Nucleus accumbens (tissue), 56 donors: ENCODE results near the gene TMEM87A.
"Not testable (repeated sequence)": the region's sequence is repeated elsewhere in the genome, so short reads cannot be mapped to it uniquely, and the experiment has no call there.

Experiments used
- DNase-seq, 56 donors: peaks; one replicate each; lab custom pipeline; 2025; lab: John Stamatoyannopoulos, UW

TMEM87A gene

GRCh38 chr15:42273900-42274701 is 868 bp upstream of the TMEM87A start:
- DNase-seq = peak in 42 of 56 donors; percentile 26 to 83 (median 57)

GRCh38 chr15:42270996-42271395 is 2.2 kb downstream of the TMEM87A start:
- no peak for DNase-seq

- no peak for DNase-seq
These were observed 2.7 kb downstream of the TMEM87A start for GRCh38 chr15:42270551-42270950.

GRCh38 chr15:42267286-42267685 is 5.9 kb downstream of the TMEM87A start:
- no peak for DNase-seq

GRCh38 chr15:42264795-42265194 is 8.4 kb downstream of the TMEM87A start:
- DNase-seq = no peak

- DNase-seq = no peak
These were observed 19.9 kb downstream of the TMEM87A start for GRCh38 chr15:42253300-42253699.

GRCh38 chr15:42240823-42241222 is 32.4 kb downstream of the TMEM87A start:
- DNase-seq = no peak

GRCh38 chr15:42239528-42240182 is 33.6 kb downstream of the TMEM87A start:
- DNase-seq = no peak

GRCh38 chr15:42233107-42233506 is 40.1 kb downstream of the TMEM87A start:
- DNase-seq = no peak

- no peak for DNase-seq
These were observed 40.6 kb downstream of the TMEM87A start for GRCh38 chr15:42232606-42233005.

- no peak for DNase-seq
These were observed 42.1 kb downstream of the TMEM87A start for GRCh38 chr15:42231088-42231487.

- DNase-seq = not testable (repeated sequence)
These were observed 44.3 kb downstream of the TMEM87A start for GRCh38 chr15:42228981-42229380.

GRCh38 chr15:42228036-42228435 is 45.2 kb downstream of the TMEM87A start:
- no peak for DNase-seq

- DNase-seq = peak in 40 of 56 donors; percentile 0 to 58 (median 14)
These were observed 46.6 kb downstream of the TMEM87A start for GRCh38 chr15:42226648-42227047.

GRCh38 chr15:42220216-42220615 is 53.0 kb downstream of the TMEM87A start:
- DNase-seq = no peak

GRCh38 chr15:42218953-42219592 is 54.2 kb downstream of the TMEM87A start:
- no peak for DNase-seq

- no peak for DNase-seq
These were observed 55.7 kb downstream of the TMEM87A start for GRCh38 chr15:42217568-42217967.

GRCh38 chr15:42215913-42216829 is 57.1 kb downstream of the TMEM87A start:
- DNase-seq = no peak

- DNase-seq = no peak
These were observed 58.6 kb downstream of the TMEM87A start for GRCh38 chr15:42214600-42214999.

- DNase-seq = no peak
These were observed 59.7 kb downstream of the TMEM87A start for GRCh38 chr15:42213511-42213910.
